CD14-positive monocyte (primary cell): ENCODE measurements around the gene PIWIL4. TPM values are rescaled to one million over a fixed set of nuclear protein-coding genes. Genes with fewer than 3 reads are reported as not detected.

Source experiments
- DNase-seq, 3 donors: peaks; one replicate each; pipeline ENCODE4 v3.0.0-alpha.2; 2011 to 2022
- H2AFZ ChIP-seq: 2 replicates; pipeline ENCODE4 v1.6.0; 2012; ENCODE audit warnings: mild to moderate bottlenecking, low read depth, low read length, inconsistent platforms; ENCODE audit not compliant: insufficient read depth, poor library complexity, severe bottlenecking
- H3K27ac ChIP-seq, 2 donors: 1 replicate in 1 of 2; 2 replicates in 1 of 2; pipeline ENCODE4 v1.5.1; 2012 to 2013; ENCODE audit warnings: low read length in 2 of 2, control low read depth in 1 of 2, inconsistent platforms in 1 of 2, low read depth in 1 of 2, mild to moderate bottlenecking in 1 of 2
- H3K27me3 ChIP-seq, 2 donors: one replicate each; pipeline versions ENCODE4 v1.6.0 to v1.6.1; 2011 to 2013; ENCODE audit warnings: low read length in 2 of 2; ENCODE audit not compliant: control insufficient read depth in 2 of 2, insufficient read depth in 2 of 2
- H3K36me3 ChIP-seq, 2 donors: replicated peaks in 1 of 2; 1 replicate in 1 of 2; 2 replicates in 1 of 2; pipeline versions ENCODE4 v1.5.1 to v1.6.1; 2012 to 2013; ENCODE audit warnings: low read length in 2 of 2, control low read depth in 1 of 2, inconsistent platforms in 1 of 2, mild to moderate bottlenecking in 1 of 2; ENCODE audit not compliant: insufficient read depth in 2 of 2, control insufficient read depth in 1 of 2
- H3K4me1 ChIP-seq, 2 donors: 1 replicate in 1 of 2; 2 replicates in 1 of 2; pipeline versions ENCODE4 v1.5.1 to v1.6.1; 2012 to 2013; ENCODE audit warnings: low read length in 2 of 2, control low read depth in 1 of 2, inconsistent platforms in 1 of 2, mild to moderate bottlenecking in 1 of 2, moderate library complexity in 1 of 2; ENCODE audit not compliant: insufficient read depth in 2 of 2, control insufficient read depth in 1 of 2
- H3K4me2 ChIP-seq: replicated peaks from 2 replicates; pipeline ENCODE3; 2012; ENCODE audit warnings: low read length, moderate library complexity, mild to moderate bottlenecking; ENCODE audit not compliant: poor library complexity, severe bottlenecking; ENCODE audit errors: extremely low read depth
- H3K4me3 ChIP-seq, 3 experiments: fragments of 200-600 bp in 1 of 3; sonication (generic) in 1 of 3; replicated peaks in 1 of 3; 1 replicate in 2 of 3; 2 replicates in 1 of 3; pipeline ENCODE4 v1.5.1; 2011 to 2013; ENCODE audit warnings: low read length in 3 of 3, mild to moderate bottlenecking in 3 of 3, control low read depth in 2 of 3, low read depth in 2 of 3, inconsistent platforms in 1 of 3, moderate library complexity in 1 of 3
- H3K79me2 ChIP-seq: 2 replicates; pipeline ENCODE4 v1.6.0; 2012; ENCODE audit warnings: mild to moderate bottlenecking, control low read depth, inconsistent platforms, low read length, moderate library complexity; ENCODE audit not compliant: insufficient read depth
- H3K9ac ChIP-seq: 2 replicates; pipeline ENCODE4 v1.6.0; 2017; ENCODE audit warnings: low read length, mild to moderate bottlenecking; ENCODE audit not compliant: insufficient read depth, poor library complexity, severe bottlenecking
- H3K9me3 ChIP-seq, 2 donors: replicated peaks in 1 of 2; 1 replicate in 1 of 2; 2 replicates in 1 of 2; pipeline versions ENCODE4 v1.5.1 to v1.6.1; 2012 to 2013; ENCODE audit warnings: low read length in 2 of 2, control low read depth in 1 of 2; ENCODE audit not compliant: control insufficient read depth in 1 of 2, insufficient read depth in 1 of 2
- H4K20me1 ChIP-seq: 2 replicates; pipeline ENCODE4 v1.6.0; 2012; ENCODE audit warnings: mild to moderate bottlenecking, low read length, control low read depth, moderate library complexity; ENCODE audit not compliant: insufficient read depth
- H3K27ac Mint-ChIP-seq, 7 donors: one replicate each; pipeline ENCODE4 v1.8.0; 2020; ENCODE audit warnings: mild to moderate bottlenecking in 7 of 7, mixed read lengths in 7 of 7, moderate library complexity in 6 of 7, inconsistent platforms in 2 of 7
- H3K27me3 Mint-ChIP-seq, 3 donors: one replicate each; pipeline ENCODE4 v1.8.0; 2021 to 2022; ENCODE audit warnings: low read depth in 3 of 3, mild to moderate bottlenecking in 3 of 3, mixed read lengths in 3 of 3, moderate library complexity in 3 of 3, inconsistent platforms in 1 of 3
- H3K36me3 Mint-ChIP-seq, 2 donors: one replicate each; pipeline ENCODE4 v1.8.0; 2020; ENCODE audit warnings: mixed read lengths in 2 of 2, inconsistent platforms in 1 of 2, mild to moderate bottlenecking in 1 of 2
- H3K4me1 Mint-ChIP-seq: one replicate; pipeline ENCODE4 v1.8.0; 2020; ENCODE audit warnings: mild to moderate bottlenecking, mixed read lengths
- H3K4me3 Mint-ChIP-seq, 2 donors: one replicate each; pipeline ENCODE4 v1.8.0; 2020; ENCODE audit warnings: mild to moderate bottlenecking in 2 of 2, mixed read lengths in 2 of 2, moderate library complexity in 1 of 2
- H3K9me3 Mint-ChIP-seq, 7 donors: one replicate each; pipeline ENCODE4 v1.8.0; 2020 to 2022; ENCODE audit warnings: mixed read lengths in 7 of 7, mild to moderate bottlenecking in 6 of 7, moderate library complexity in 6 of 7, inconsistent platforms in 2 of 7
- CTCF ChIP-seq: fragments of 200-600 bp; IDR thresholded peaks from one replicate; pipeline ENCODE4 v1.8.0; 2022; ENCODE audit warnings: antibody characterized with exemption, mild to moderate bottlenecking
- WGBS: methylation state at CpG from one replicate; pipeline ENCODE4 v1.1.5; 2013; ENCODE audit warnings: missing lambda C conversion rate; ENCODE audit not compliant: insufficient coverage; 5-methylcytosine and 5-hydroxymethylcytosine counted together
- intact Hi-C, 2 donors: fragments of 100-400 bp; cut with micrococcal nuclease; formaldehyde crosslinking; loops; one replicate each; pipeline versions ENCODE4 v1.15.0 to v1.15.1; 2023
- polyA plus RNA-seq, 3 donors: library from polyadenylated mRNA; depleted of rRNA in 1 of 3; unstranded in 2 of 3; stranded (reverse) in 1 of 3; fragments of 300-500 nt in 2 of 3; fragments of >200 nt in 1 of 3; fragmentation: Illumina TruSeq in 2 of 3; gene quantifications; 1 replicate in 2 of 3; 2 replicates in 1 of 3; pipeline ENCODE4 v1.2.3, GENCODE V29; 2012 to 2021

The PIWIL4 gene
- polyA plus RNA-seq, 3 donors: 0.98 to 14.2 (median 1.1) TPM

DNA sequence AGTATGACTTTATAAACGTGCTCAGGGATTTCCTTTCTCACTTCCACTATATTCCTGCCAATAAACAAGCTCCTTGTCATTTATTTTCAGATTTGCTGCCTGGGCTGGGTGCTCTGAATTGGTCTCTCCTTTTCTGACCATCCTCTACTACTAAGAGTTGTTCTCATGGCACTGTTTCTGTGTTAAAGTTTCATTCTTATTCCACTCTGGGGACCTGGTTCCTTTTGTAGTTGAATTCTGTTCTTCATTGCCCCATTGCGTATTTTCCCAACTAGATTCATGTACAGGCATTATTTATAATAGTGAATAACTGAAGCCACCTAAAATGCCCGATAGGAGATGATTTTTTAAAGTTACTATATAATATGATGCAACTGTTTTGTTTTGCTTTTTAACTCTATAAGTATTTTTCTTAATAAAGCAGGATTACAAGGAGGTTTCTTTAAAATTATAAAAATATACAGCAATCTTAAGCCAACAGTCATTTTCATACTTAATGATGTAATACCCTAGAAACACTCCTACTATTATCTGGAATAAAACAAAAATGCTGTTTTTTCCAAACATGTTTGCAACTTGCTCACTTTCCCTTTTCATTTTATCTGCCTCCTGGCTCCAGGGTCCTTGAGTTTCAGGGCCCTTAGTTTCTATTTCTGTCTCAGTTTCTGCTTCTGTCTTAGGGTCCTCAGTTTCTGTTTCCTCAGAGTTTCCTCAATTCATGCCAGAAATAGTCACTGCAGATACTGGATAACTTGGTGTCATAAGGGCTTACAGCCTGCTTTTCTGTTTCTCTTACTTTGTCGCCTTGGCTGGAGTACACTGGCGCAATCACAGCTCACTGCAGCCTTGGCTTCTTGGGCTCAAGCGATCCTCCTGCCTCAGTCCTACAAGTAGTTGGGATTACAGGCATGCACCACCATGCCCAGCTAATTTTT is 33.2 kb upstream of the PIWIL4 start:
- H3K9ac ChIP-seq: no peak overlapping the region
- Mint-ChIP-seq H3K27me3 (no peaks in the 10 kb centered on the region), H3K27ac (peak overlapping the region; percentile 75 to 91 (median 83)), H3K36me3 (no peaks in the 10 kb centered on the region), H3K9me3 (no peaks in the 10 kb centered on the region), H3K4me1 (peaks cover 44% of the 10 kb centered on the region), H3K4me3 (peak overlapping the region; percentile 49 to 65)
- 2% methylated on average over 3 of the region's 6 CpGs for WGBS
- H3K36me3 ChIP-seq: no peaks in the 10 kb centered on the region
- no peak for TF ChIP-seq CTCF
- peaks cover 33 to 38% of the 10 kb centered on the region in 2 donors for H3K4me1 ChIP-seq
- intact Hi-C loops: no loop called here
- no peaks in the 10 kb centered on the region for H3K9me3 ChIP-seq
- H3K79me2 ChIP-seq: peaks cover 27% of the 10 kb centered on the region
- peak overlapping the region; percentile 58 to 60 for H3K27ac ChIP-seq
- H3K27me3 ChIP-seq: no peaks in the 10 kb centered on the region
- peak overlapping the region; percentile 18 for H2AFZ ChIP-seq
- H3K4me2 ChIP-seq: peak overlapping the region; percentile 60
- H4K20me1 ChIP-seq: no peaks in the 10 kb centered on the region
- peak; percentile 35 to 64 (median 46) for DNase-seq
- H3K4me3 ChIP-seq: peak overlapping the region in 1 of 3 experiments; percentile 43

DNA sequence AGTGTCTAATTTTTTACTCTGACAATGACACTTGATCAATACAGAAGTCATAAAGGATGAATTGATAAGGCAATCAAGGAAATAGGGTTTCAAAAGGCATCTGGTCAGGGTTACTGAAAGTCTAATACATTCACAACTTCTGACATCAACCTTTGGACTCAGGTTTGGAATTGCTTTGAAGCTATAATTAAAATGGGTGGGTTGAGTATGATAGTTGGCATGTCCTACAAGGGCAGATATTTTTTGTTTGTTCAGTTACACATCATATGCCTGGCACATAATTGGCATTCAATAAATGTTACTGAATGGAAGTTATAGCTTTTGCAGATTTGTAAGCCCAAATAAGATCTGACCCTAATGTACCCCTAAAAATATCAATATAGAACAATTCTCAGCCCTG is 30.8 kb upstream of the PIWIL4 start:
- H3K27me3 Mint-ChIP-seq: no peaks in the 10 kb centered on the region
- H3K36me3 Mint-ChIP-seq: no peaks in the 10 kb centered on the region
- Histone ChIP-seq H3K9me3 (no peaks in the 10 kb centered on the region), H3K4me1 (peaks cover 33 to 38% of the 10 kb centered on the region in 2 donors), H3K36me3 (no peaks in the 10 kb centered on the region), H3K27me3 (no peaks in the 10 kb centered on the region), H3K27ac (no peak overlapping the region), H2AFZ (no peak overlapping the region), H3K9ac (no peak overlapping the region), H3K4me3 (no peak overlapping the region), H3K4me2 (no peak overlapping the region), H4K20me1 (no peaks in the 10 kb centered on the region), H3K79me2 (peaks cover 50% of the 10 kb centered on the region)
- H3K9me3 Mint-ChIP-seq: no peaks in the 10 kb centered on the region
- H3K4me1 Mint-ChIP-seq: peaks cover 49% of the 10 kb centered on the region
- no peak for DNase-seq
- no peak for TF ChIP-seq CTCF
- H3K4me3 Mint-ChIP-seq: no peak overlapping the region
- no peak overlapping the region for H3K27ac Mint-ChIP-seq
- intact Hi-C loops: no loop called here
